AG09319 (cell line): ENCODE data around the gene CDK19.

Experiments used
- DNase-seq: peaks from one replicate; pipeline ENCODE4 v3.0.0-alpha.2; 2010; ENCODE audit warnings: low read depth; ENCODE audit errors: extremely low read depth
- TF ChIP-seq, protein P1 (sequence below): IDR thresholded peaks from 2 replicates; pipeline ENCODE4 v1.5.1; 2011; ENCODE audit warnings: low read depth, mild to moderate bottlenecking, inconsistent platforms, low read length, moderate library complexity

CDK19 gene

DNA sequence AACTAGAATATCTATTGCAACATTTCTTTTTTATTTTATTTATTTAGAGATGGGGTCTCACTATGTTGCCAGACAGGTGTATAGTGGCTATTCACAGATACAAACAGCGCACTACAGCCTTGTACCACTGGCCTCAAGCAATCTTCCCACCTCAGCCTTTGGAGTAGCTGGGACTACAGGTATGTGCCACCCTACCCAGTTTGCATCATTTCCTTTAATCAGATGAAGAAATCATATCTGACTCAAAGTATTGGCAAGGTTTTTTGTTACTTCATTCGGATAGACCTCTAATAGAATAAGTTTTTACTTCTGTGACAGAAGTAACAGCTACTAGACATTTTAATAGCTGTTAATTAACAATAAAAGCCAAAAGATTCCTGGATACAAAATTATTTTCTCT is 153.9 kb downstream of the CDK19 start:
- TF ChIP-seq, protein P1, sequence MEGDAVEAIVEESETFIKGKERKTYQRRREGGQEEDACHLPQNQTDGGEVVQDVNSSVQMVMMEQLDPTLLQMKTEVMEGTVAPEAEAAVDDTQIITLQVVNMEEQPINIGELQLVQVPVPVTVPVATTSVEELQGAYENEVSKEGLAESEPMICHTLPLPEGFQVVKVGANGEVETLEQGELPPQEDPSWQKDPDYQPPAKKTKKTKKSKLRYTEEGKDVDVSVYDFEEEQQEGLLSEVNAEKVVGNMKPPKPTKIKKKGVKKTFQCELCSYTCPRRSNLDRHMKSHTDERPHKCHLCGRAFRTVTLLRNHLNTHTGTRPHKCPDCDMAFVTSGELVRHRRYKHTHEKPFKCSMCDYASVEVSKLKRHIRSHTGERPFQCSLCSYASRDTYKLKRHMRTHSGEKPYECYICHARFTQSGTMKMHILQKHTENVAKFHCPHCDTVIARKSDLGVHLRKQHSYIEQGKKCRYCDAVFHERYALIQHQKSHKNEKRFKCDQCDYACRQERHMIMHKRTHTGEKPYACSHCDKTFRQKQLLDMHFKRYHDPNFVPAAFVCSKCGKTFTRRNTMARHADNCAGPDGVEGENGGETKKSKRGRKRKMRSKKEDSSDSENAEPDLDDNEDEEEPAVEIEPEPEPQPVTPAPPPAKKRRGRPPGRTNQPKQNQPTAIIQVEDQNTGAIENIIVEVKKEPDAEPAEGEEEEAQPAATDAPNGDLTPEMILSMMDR: no peak
- no peak for DNase-seq

DNA sequence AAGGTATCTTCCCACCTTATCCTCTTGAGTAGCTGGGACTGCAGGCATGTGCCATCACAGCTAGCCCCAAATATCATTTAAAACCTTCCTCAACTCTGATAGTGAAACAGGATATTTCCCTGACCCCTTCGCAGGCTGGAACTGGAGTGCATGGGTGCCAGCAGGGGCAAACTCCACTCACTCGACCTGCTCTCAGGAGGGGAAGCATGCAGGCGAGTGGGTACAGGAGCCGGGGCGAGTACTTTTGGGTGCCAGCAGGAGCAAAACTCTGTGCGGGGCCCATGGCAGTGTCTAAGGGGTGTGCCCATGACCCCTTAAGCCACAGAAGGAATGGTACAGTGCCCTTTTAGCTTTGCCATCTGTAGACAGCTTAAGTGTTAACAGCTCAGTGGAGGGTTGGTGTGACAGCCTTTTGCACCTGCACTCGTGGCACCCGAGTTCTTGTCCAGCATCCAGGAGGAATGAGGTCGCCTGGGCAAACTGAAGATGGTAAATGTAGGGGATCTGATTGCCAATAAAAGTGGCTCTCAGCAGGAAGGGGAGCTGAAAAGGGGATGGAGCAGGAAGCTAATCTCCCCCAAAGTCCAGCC is 155.1 kb downstream of the CDK19 start:
- TF ChIP-seq, protein P1: no peak
- no peak for DNase-seq

DNA sequence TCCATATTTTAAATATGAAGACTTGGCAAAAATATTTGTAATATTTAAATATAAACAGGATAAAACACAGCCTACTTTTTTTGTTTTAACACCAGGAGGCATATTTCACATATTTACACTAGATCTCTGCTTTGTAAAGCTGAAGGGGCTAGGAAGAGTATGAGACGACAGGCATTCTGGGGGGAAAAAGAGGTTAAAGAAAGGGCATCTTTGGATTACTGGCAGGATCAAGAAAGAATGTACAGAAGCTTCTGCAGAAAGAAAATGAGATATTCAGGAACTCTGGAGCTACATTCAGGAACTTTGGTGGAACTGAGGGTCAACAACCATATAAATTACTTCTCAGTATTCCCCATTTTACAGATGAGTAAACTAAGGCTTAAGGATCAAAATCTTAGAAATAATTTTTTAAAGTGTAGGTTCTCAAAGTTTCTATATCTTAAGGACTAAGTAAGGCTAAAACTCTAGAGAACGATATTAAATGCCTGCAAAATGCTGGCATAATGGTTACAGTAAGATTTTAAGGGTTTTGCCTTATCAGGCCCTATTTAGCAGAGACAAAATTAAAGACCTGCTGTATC is 156.5 kb downstream of the CDK19 start:
- no peak for DNase-seq
- TF ChIP-seq, protein P1: no peak

DNA sequence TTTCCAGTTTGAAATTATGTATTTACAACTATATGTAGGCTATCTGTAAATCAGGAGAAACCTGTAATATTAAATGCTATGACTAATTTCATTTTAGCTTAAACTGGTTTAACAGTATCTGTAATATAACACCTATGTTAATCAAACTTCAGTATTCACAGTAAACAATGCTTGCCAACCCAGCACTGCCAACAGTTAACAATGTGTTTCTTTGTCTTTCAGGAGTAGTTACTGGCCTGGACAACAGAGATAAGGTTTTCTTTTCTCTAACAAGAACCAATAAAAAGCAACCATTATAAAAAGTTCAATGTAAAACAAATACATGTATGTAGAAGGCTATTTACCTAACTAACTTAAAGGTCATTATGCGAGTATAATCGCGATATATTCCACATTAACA is 158.8 kb downstream of the CDK19 start:
- TF ChIP-seq, protein P1: no peak
- DNase-seq: no peak

DNA sequence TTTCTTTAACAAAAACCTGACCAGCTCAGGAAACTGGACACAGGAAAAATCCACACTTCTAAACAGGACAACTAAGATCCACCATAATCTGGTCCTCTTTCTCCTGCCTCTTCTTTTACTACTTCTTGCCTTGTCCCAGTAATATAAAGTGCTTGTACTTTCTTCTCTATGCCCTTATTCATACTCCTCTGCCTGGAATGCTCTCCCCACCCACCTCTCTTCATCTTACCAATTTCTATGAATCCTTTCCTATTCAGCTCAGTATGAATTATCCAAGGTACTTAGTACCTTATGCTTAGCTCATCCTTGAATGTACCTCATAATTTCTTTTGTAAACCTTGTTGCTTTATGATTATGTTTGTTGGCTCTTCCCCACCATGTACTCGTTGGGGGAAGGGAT is 159.4 kb downstream of the CDK19 start:
- TF ChIP-seq, protein P1: no peak
- DNase-seq: no peak

DNA sequence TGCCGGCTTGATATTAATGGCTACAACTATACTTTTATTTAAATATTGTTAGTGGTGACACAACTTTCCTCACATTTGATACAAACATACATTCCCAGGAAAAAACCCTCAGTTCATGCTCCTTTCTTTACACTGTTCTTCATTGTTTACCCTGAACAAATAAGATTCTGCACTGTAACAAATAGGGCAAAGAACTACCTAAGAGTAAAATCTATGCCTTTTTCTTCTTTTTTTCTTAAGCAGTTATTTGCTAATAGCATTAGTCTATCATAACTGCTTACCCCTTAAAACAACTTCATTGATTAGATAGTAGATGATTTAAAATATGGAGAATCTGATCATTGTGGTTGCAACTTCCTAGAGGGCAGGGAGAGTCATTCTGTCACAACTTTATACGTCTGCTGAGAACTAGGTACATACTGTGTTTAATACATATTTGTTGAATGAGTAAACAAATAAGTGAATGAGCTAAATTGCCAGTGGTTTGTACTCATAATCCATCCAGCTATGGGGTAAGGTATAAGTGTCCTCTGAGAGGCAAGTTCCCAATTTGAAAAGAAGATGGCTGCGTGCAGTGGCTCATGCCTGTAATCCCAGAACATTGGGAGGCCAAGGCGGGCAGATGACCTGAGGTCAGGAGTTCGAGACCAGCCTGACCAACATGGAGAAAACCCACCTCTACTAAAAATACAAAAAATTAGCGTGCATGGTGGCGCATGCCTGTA is 161.0 kb downstream of the CDK19 start:
- TF ChIP-seq, protein P1: no peak
- no peak for DNase-seq

DNA sequence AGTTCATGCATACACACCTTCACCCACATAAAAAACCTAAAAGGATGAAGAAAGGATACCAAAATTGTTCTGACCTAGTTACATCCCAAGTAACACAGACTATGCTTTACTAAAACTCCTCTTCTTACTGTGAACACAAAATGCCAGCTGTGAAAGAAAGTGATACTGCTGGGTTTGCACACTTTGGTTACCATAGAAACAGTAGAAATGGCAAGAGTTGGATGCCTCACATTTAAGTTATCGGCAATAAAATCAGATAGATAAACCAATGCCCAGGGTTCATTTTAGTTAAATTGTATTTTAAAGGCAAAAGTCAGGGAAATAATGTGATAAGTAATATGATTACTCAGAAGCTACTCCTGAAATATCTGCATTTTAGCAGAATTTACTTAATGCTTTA is 161.9 kb downstream of the CDK19 start:
- no peak for DNase-seq
- TF ChIP-seq, protein P1: no peak
